ES-I3 (cell line): ENCODE data around the gene PATE2.

ENCODE experiments used
- H3K36me3 ChIP-seq: 2 replicates; pipeline ENCODE4 v1.6.1; 2013; ENCODE audit warnings: mild to moderate bottlenecking, low read length, control low read depth, moderate library complexity; ENCODE audit not compliant: insufficient read depth
- H3K4me1 ChIP-seq: 2 replicates; pipeline ENCODE4 v1.6.1; 2013; ENCODE audit warnings: mild to moderate bottlenecking, control low read depth, low read length; ENCODE audit not compliant: insufficient read depth
- H3K9ac ChIP-seq: 2 replicates; pipeline ENCODE4 v1.6.1; 2013; ENCODE audit warnings: low read depth, mild to moderate bottlenecking, low read length, moderate library complexity
- H3K9me3 ChIP-seq: 2 replicates; pipeline ENCODE4 v1.6.1; 2013; ENCODE audit warnings: mild to moderate bottlenecking, low read length, moderate library complexity; ENCODE audit not compliant: control insufficient read depth, insufficient read depth

PATE2 gene

GRCh38 chr11:125762445-125762844 lies 16.2 kb downstream of the PATE2 start:
- H3K36me3 ChIP-seq = no peaks in the 10 kb centered on the region
- H3K4me1 ChIP-seq = no peaks in the 10 kb centered on the region
- H3K9ac ChIP-seq = no peak overlapping the region
- H3K9me3 ChIP-seq = no peaks in the 10 kb centered on the region

GRCh38 chr11:125756050-125756449 lies 22.6 kb downstream of the PATE2 start:
- Histone ChIP-seq H3K36me3 (no peaks in the 10 kb centered on the region), H3K9me3 (no peaks in the 10 kb centered on the region), H3K9ac (no peak overlapping the region), H3K4me1 (no peaks in the 10 kb centered on the region)

- Histone ChIP-seq H3K9me3 (no peaks in the 10 kb centered on the region), H3K4me1 (no peaks in the 10 kb centered on the region), H3K9ac (no peak overlapping the region)
Measured at GRCh38 chr11:125750629-125751028, 28.0 kb downstream of the PATE2 start.

GRCh38 chr11:125745979-125746378 lies 32.6 kb downstream of the PATE2 start, which contains the start of gene PATE1:
PATE1 (plus strand) TSS chr11:125746279; CDS start chr11:125746305, 26 bp downstream.
- Histone ChIP-seq H3K4me1 (no peaks in the 10 kb centered on the region), H3K36me3 (no peaks in the 10 kb centered on the region), H3K9me3 (no peaks in the 10 kb centered on the region), H3K9ac (no peak within 1 kb of the TSS)

More at GRCh38 chr11:125750629-125751028, 28.0 kb downstream of the PATE2 start:
- no peaks in the 10 kb centered on the region for H3K36me3 ChIP-seq

- Histone ChIP-seq H3K4me1 (no peaks in the 10 kb centered on the region), H3K9me3 (no peaks in the 10 kb centered on the region), H3K9ac (no peak overlapping the region), H3K36me3 (no peaks in the 10 kb centered on the region)
Measured at GRCh38 chr11:125743681-125744080, 34.9 kb downstream of the PATE2 start.

GRCh38 chr11:125740617-125741016 lies 38.0 kb downstream of the PATE2 start:
- Histone ChIP-seq H3K9ac (no peak overlapping the region), H3K9me3 (no peaks in the 10 kb centered on the region), H3K4me1 (no peaks in the 10 kb centered on the region), H3K36me3 (no peaks in the 10 kb centered on the region)

- Histone ChIP-seq H3K9ac (no peak overlapping the region), H3K36me3 (no peaks in the 10 kb centered on the region), H3K4me1 (no peaks in the 10 kb centered on the region), H3K9me3 (no peaks in the 10 kb centered on the region)
Measured at GRCh38 chr11:125728969-125729368, 49.7 kb downstream of the PATE2 start.
